ENCODE measurements around the gene SMNDC1.

- TF ChIP-seq POLR2A (IDR thresholded peaks at IDR 0.05) (no peak), CTCF (IDR thresholded peaks at IDR 0.05) (no peak)
These were observed 35.1 kb downstream of the SMNDC1 start for GRCh38 chr10:110269374-110270318.

Data from heart left ventricle (tissue), 13 donors.